Retinal pigment epithelial cell (primary cell): Measurements from ENCODE around the gene SRD5A2.
"Not testable (repeated sequence)": the region's sequence is repeated elsewhere in the genome, so short reads cannot be mapped to it uniquely, and the experiment has no call there.

ENCODE experiments used
- DNase-seq: peaks from one replicate; pipeline ENCODE4 v3.0.0-alpha.2; 2010; ENCODE audit warnings: low read depth
- H3K4me3 ChIP-seq: 2 replicates; pipeline ENCODE4 v1.5.1; 2011; ENCODE audit warnings: mild to moderate bottlenecking, low read length, control low read depth, moderate library complexity
- TF ChIP-seq, protein P1 (sequence below): conservative IDR thresholded peaks from 2 replicates; pipeline ENCODE4 v1.5.1; 2011; ENCODE audit warnings: low read depth, low read length, control low read depth, inconsistent platforms

SRD5A2 gene

DNA sequence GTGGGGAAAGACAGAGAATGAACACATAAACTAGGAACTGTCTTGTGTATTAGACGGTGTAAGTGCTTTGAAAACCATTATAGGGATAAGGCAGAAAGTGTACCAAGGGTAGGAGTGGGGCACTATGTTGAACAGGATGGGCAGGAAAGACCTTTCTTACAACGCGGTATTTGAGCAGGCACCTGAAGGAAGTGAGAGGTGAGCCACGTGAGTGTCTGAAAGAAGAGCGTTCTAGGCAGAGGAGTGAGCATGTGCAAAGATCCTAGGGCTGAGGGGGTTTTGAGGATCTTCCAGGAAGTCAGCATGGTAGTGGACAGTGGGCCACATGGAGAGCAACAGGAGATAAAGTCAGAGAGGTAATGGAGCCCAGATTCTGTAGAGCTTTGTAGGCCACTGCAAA, 65.2 kb downstream of the SRD5A2 start:
- TF ChIP-seq, protein P1, sequence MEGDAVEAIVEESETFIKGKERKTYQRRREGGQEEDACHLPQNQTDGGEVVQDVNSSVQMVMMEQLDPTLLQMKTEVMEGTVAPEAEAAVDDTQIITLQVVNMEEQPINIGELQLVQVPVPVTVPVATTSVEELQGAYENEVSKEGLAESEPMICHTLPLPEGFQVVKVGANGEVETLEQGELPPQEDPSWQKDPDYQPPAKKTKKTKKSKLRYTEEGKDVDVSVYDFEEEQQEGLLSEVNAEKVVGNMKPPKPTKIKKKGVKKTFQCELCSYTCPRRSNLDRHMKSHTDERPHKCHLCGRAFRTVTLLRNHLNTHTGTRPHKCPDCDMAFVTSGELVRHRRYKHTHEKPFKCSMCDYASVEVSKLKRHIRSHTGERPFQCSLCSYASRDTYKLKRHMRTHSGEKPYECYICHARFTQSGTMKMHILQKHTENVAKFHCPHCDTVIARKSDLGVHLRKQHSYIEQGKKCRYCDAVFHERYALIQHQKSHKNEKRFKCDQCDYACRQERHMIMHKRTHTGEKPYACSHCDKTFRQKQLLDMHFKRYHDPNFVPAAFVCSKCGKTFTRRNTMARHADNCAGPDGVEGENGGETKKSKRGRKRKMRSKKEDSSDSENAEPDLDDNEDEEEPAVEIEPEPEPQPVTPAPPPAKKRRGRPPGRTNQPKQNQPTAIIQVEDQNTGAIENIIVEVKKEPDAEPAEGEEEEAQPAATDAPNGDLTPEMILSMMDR: no peak
- no peak overlapping the region for H3K4me3 ChIP-seq
- DNase-seq: no peak

DNA sequence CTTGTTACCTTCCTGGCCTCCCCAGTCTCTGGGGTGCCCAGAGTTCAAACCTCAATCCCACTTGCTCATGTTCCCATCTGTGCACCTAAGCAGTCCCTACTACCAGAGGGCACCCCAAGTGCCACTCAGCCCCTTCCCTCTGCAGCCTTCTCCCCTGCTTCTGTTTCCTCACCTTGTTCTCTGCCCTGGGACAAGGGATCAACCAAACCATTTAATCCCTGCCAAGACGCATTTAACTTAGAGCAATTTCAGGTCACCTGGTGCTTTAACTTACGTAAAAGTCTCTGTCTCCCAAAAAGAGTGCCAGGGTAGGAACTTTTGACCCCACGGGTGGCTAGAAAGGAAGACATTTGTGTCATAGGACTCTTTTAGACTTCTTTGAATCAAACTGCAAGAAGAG, 67.2 kb downstream of the SRD5A2 start:
- DNase-seq: no peak
- TF ChIP-seq, protein P1: no peak
- no peak overlapping the region for H3K4me3 ChIP-seq

DNA sequence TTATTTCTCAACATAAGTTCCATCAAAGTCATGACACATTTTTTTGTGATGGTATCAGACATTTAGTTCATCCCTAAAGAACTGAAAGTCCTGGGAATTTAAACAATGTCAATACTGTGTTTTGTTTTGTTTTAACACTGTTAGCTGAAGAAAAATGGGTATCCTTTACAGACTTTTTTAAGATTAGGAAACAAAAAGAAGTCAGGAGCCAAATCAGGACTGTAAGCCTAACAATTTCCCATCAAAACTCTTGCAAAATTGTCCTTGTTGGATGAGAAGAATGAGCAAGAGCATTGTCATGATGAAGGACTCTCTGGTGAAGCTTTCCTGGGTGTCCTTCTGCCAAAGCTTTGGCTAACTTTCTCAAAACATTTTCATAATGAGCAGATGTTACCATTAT, 69.4 kb downstream of the SRD5A2 start:
- H3K4me3 ChIP-seq: no peak overlapping the region
- DNase-seq: no peak
- TF ChIP-seq, protein P1: no peak

DNA sequence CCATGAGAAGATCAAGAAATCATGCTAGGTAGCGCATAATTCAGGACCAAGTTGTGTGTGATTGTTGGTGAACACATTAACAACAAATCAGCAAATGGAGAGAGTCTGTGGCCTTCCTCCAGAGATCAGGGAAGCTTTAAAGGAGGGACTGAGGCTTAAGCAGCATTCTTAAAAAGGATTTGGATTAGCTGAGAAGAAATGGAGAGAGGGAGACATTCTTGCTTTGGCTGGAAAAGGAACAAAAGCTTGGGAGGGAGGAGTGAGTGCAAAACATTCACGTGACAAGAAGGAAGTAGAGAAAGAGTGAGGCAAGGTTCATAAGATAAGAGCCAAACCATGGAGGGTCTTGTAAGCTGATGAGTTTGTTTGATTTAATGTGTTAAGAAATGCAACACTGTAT, 75.6 kb downstream of the SRD5A2 start:
- no peak overlapping the region for H3K4me3 ChIP-seq
- DNase-seq: peak; percentile 35
- TF ChIP-seq, protein P1: no peak

DNA sequence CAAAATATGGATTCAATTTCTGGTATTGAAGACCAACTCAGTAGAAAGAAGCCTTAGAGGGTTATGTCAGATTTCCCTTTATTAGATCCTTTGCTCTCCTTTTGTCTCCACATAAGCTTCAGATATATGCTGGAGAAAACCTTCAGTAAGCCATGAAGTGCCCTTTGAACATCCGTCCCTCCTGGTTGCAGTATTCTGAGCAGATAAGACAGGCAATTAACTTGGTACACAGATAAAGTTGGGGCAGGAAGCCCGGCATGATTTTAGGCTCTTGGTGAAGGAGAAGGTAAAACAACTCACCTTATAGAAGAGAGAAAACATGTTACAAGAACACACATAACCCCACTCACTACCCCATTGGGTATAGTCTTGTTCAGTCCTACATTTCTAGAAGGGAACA, 76.4 kb downstream of the SRD5A2 start:
- H3K4me3 ChIP-seq: no peak overlapping the region
- DNase-seq: no peak
- TF ChIP-seq, protein P1: no peak

DNA sequence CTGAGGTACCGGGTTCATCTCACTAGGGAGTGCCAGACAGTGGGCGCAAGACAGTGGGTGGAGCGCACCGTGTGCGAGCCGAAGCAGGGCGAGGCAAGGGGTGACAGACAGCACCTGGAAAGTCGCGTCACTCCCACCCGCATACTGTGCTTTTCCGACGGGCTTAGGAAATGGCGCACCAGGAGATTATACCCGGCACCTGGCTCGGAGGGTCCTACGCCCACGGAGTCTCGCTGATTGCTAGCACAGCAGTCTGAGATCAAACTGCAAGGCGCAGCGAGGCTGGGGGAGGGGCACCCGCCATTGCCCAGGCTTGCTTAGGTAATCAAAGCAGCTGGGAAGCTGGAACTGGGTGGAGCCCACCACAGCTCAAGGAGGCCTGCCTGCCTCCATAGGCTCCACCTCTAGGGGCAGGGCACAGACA, 84.3 kb downstream of the SRD5A2 start:
- not testable (repeated sequence) for DNase-seq, H3K4me3 ChIP-seq

DNA sequence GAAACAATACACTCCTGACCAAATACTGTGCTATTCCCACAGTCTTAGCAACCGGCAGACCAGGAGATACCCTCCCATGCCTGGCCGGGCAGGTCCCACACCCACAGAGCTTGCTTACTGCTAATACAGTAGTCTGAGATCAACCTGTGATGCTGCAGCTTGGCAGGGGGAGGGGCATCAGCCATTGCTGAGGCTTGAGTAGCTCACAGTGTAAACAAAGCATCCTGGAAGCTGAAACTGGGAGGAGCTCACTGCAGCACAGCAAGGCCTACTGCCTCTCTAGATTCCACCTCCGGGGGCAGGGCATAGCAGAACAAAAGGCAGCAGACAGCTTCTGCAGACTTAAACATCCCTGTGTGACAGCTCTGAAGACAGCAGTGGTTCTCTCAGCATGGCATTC, 91.4 kb downstream of the SRD5A2 start:
- not testable (repeated sequence) for H3K4me3 ChIP-seq, DNase-seq

DNA sequence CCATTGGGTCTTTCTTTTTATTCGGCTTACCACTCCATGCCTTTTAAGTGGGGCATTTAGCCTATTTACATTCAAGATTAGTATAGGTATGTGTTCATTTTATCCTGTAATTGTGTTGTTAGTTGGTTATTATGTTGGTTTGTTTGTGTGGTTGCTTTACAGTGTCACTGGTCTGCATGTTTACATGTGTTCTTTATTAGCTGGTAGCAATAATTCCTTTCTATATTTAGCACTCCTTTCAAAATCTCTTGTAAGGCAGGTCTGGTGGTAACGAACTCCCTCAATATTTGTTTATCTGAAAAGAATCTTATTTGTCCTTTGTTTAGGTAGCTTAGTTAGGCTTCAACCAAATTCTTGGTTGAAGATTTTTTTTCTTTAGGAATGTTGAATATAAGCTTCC, 97.5 kb downstream of the SRD5A2 start:
- no peak for DNase-seq
- no peak overlapping the region for H3K4me3 ChIP-seq
- TF ChIP-seq, protein P1: no peak
